DND-41 (cell line): ENCODE data around the gene SCAPER.
"Not testable (repeated sequence)": the region's sequence is repeated elsewhere in the genome, so short reads cannot be mapped to it uniquely, and the experiment has no call there.

ENCODE experiments used
- ATAC-seq: fragments of 200-7000 bp; cut with Tn5 transposase; 3 replicates; pipeline ENCODE4 v1.9.1; 2021; ENCODE audit warnings: low read depth; ENCODE audit not compliant: insufficient read depth
- DNase-seq: peaks from one replicate; pipeline ENCODE4 v3.0.0-alpha.2; 2020
- H2AFZ ChIP-seq: 2 replicates; pipeline ENCODE4 v1.6.0; 2012; ENCODE audit warnings: low read depth, low read length
- H3K27ac ChIP-seq: 2 replicates; pipeline ENCODE4 v1.5.1; 2012; ENCODE audit warnings: low read length, inconsistent platforms
- H3K27me3 ChIP-seq: fragments of 200-600 bp; sonication (generic); 2 replicates; pipeline ENCODE4 v1.6.0; 2012; ENCODE audit warnings: low read length, mild to moderate bottlenecking, inconsistent platforms; ENCODE audit not compliant: insufficient read depth, poor library complexity
- H3K36me3 ChIP-seq: 2 replicates; pipeline ENCODE4 v1.5.1; 2012; ENCODE audit warnings: low read length, inconsistent platforms; ENCODE audit not compliant: insufficient read depth
- H3K4me1 ChIP-seq: 2 replicates; pipeline ENCODE4 v1.5.1; 2012; ENCODE audit warnings: mild to moderate bottlenecking, low read length; ENCODE audit not compliant: insufficient read depth
- H3K4me2 ChIP-seq: 2 replicates; pipeline ENCODE4 v1.6.0; 2012; ENCODE audit warnings: mild to moderate bottlenecking, moderate library complexity, low read length, inconsistent platforms; ENCODE audit not compliant: insufficient read depth
- H3K4me3 ChIP-seq, 2 experiments: fragments of 200-600 bp in 1 of 2; shearing (Covaris generic) in 1 of 2; 2 replicates each; pipeline ENCODE4 v1.5.1; 2012 to 2016; ENCODE audit warnings: inconsistent platforms in 2 of 2, low read length in 2 of 2, mild to moderate bottlenecking in 2 of 2, low read depth in 1 of 2, moderate library complexity in 1 of 2
- H3K79me2 ChIP-seq: 2 replicates; pipeline ENCODE4 v1.6.0; 2012; ENCODE audit warnings: low read length, inconsistent platforms; ENCODE audit not compliant: insufficient read depth
- H3K9ac ChIP-seq: 2 replicates; pipeline ENCODE4 v1.6.0; 2012; ENCODE audit warnings: low read depth, mild to moderate bottlenecking, inconsistent platforms, low read length, moderate library complexity
- H3K9me3 ChIP-seq: 2 replicates; pipeline ENCODE4 v1.5.1; 2012; ENCODE audit warnings: low read length, moderate library complexity, mild to moderate bottlenecking, inconsistent platforms; ENCODE audit not compliant: insufficient read depth, severe bottlenecking
- H4K20me1 ChIP-seq: 2 replicates; pipeline ENCODE4 v1.6.0; 2012; ENCODE audit warnings: low read length; ENCODE audit not compliant: insufficient read depth
- CTCF ChIP-seq: IDR thresholded peaks from 2 replicates; pipeline ENCODE4 v1.5.1; 2012; ENCODE audit warnings: borderline replicate concordance, low read length, moderate library complexity, mild to moderate bottlenecking; ENCODE audit not compliant: poor library complexity, severe bottlenecking; ENCODE audit errors: extremely low read depth
- EZH2 ChIP-seq: IDR thresholded peaks from 3 replicates; pipeline ENCODE4 v1.6.1; 2012; ENCODE audit warnings: borderline replicate concordance, low read depth, mild to moderate bottlenecking, moderate library complexity, low read length, inconsistent platforms; ENCODE audit not compliant: severe bottlenecking

Gene SCAPER

GRCh38 chr15:76829939-76830338 is 75.2 kb downstream of the SCAPER start:
- no peaks in the 10 kb centered on the region for H3K9me3 ChIP-seq
- no peaks in the 10 kb centered on the region for H4K20me1 ChIP-seq
- no peaks in the 10 kb centered on the region for H3K4me1 ChIP-seq
- ATAC-seq (no peak), DNase-seq (no peak)
- H3K4me2 ChIP-seq: no peak overlapping the region
- peaks cover 8% of the 10 kb centered on the region; the same call in 1 of the 2 replicates for H3K36me3 ChIP-seq
- H3K9ac ChIP-seq: no peak overlapping the region
- TF ChIP-seq CTCF (no peak), EZH2 (no peak)
- no peak overlapping the region for H3K4me3 ChIP-seq
- H3K27ac ChIP-seq: no peak overlapping the region
- no peak overlapping the region for H2AFZ ChIP-seq
- peaks cover 8% of the 10 kb centered on the region; the same call in 1 of the 2 replicates for H3K79me2 ChIP-seq
- no peaks in the 10 kb centered on the region for H3K27me3 ChIP-seq

GRCh38 chr15:76823890-76824289 is 81.2 kb downstream of the SCAPER start:
- no peaks in the 10 kb centered on the region; the same call in 1 of the 2 replicates for H3K36me3 ChIP-seq
- H3K27ac ChIP-seq: no peak overlapping the region
- TF ChIP-seq CTCF: no peak
- no peak for TF ChIP-seq EZH2
- no peaks in the 10 kb centered on the region for H3K79me2 ChIP-seq
- no peaks in the 10 kb centered on the region for H3K9me3 ChIP-seq
- no peak for DNase-seq
- no peak for ATAC-seq
- no peak overlapping the region for H3K4me2 ChIP-seq
- no peaks in the 10 kb centered on the region for H3K4me1 ChIP-seq
- no peaks in the 10 kb centered on the region for H3K27me3 ChIP-seq
- H2AFZ ChIP-seq: no peak overlapping the region
- H3K4me3 ChIP-seq: no peak overlapping the region
- H3K9ac ChIP-seq: no peak overlapping the region
- no peaks in the 10 kb centered on the region for H4K20me1 ChIP-seq

GRCh38 chr15:76823303-76823702 is 81.8 kb downstream of the SCAPER start:
- TF ChIP-seq CTCF: no peak
- no peak for TF ChIP-seq EZH2
- no peak overlapping the region for H3K4me3 ChIP-seq
- no peak for DNase-seq
- H3K36me3 ChIP-seq: no peaks in the 10 kb centered on the region; the same call in 1 of the 2 replicates
- H3K4me1 ChIP-seq: no peaks in the 10 kb centered on the region
- no peaks in the 10 kb centered on the region for H3K79me2 ChIP-seq
- no peak overlapping the region for H2AFZ ChIP-seq
- H3K27me3 ChIP-seq: no peaks in the 10 kb centered on the region
- no peak overlapping the region for H3K4me2 ChIP-seq
- no peaks in the 10 kb centered on the region for H4K20me1 ChIP-seq
- no peak for ATAC-seq
- H3K9me3 ChIP-seq: no peaks in the 10 kb centered on the region
- no peak overlapping the region for H3K27ac ChIP-seq
- H3K9ac ChIP-seq: no peak overlapping the region

GRCh38 chr15:76818926-76819325 is 86.2 kb downstream of the SCAPER start:
- H3K4me2 ChIP-seq, H3K4me3 ChIP-seq, H3K79me2 ChIP-seq, H3K4me1 ChIP-seq, H3K27me3 ChIP-seq, H3K9ac ChIP-seq, H4K20me1 ChIP-seq, H3K36me3 ChIP-seq, ATAC-seq, H3K27ac ChIP-seq, H2AFZ ChIP-seq, H3K9me3 ChIP-seq: not testable (repeated sequence)
- DNase-seq: peak; percentile 8
